HEK293 (cell line): ENCODE data around the gene GTF2IRD1.

Experiments used
- EGR2 ChIP-seq: fragments of 450-650 bp; formaldehyde crosslinking; IDR thresholded peaks from 2 replicates; pipeline ENCODE4 v1.5.1; 2016; ENCODE audit warnings: low read depth, missing biosample characterization, missing genetic modification characterization
- GFI1B ChIP-seq: fragments of 450-650 bp; formaldehyde crosslinking; IDR thresholded peaks from 2 replicates; pipeline ENCODE4 v1.5.1; 2016; ENCODE audit warnings: missing biosample characterization, missing genetic modification characterization
- GLIS2 ChIP-seq: fragments of 450-650 bp; formaldehyde crosslinking; IDR thresholded peaks from 2 replicates; pipeline ENCODE4 v1.5.1; 2016; ENCODE audit warnings: missing biosample characterization, missing genetic modification characterization
- HIC1 ChIP-seq: fragments of 450-650 bp; formaldehyde crosslinking; IDR thresholded peaks from 2 replicates; pipeline ENCODE4 v1.5.1; 2016; ENCODE audit warnings: missing biosample characterization, missing genetic modification characterization
- KLF9 ChIP-seq: fragments of 450-650 bp; formaldehyde crosslinking; IDR thresholded peaks from 2 replicates; pipeline ENCODE4 v1.5.1; 2016; ENCODE audit warnings: missing biosample characterization, missing genetic modification characterization, low read depth
- MYNN ChIP-seq: fragments of 450-650 bp; formaldehyde crosslinking; IDR thresholded peaks from 2 replicates; pipeline ENCODE4 v1.5.1; 2016; ENCODE audit warnings: missing biosample characterization, missing genetic modification characterization, borderline replicate concordance
- MZF1 ChIP-seq: fragments of 450-650 bp; formaldehyde crosslinking; IDR thresholded peaks from 2 replicates; pipeline ENCODE4 v1.5.1; 2017; ENCODE audit warnings: missing biosample characterization, missing genetic modification characterization, borderline replicate concordance
- PATZ1 ChIP-seq: fragments of 450-650 bp; formaldehyde crosslinking; IDR thresholded peaks from 2 replicates; pipeline ENCODE4 v1.5.1; 2016; ENCODE audit warnings: missing biosample characterization, missing genetic modification characterization
- PBX3 ChIP-seq: sonication (generic); formaldehyde crosslinking; IDR thresholded peaks from 2 replicates; pipeline ENCODE4 v1.8.1; 2022; ENCODE audit warnings: mild to moderate bottlenecking, moderate library complexity, missing genetic modification reagents
- REST ChIP-seq: fragments of 450-650 bp; formaldehyde crosslinking; IDR thresholded peaks from 2 replicates; pipeline ENCODE4 v1.5.1; 2016; ENCODE audit warnings: missing biosample characterization, missing genetic modification characterization
- SALL2 ChIP-seq: fragments of 450-650 bp; formaldehyde crosslinking; IDR thresholded peaks from 2 replicates; pipeline ENCODE4 v1.5.0; 2017; ENCODE audit warnings: missing biosample characterization, mild to moderate bottlenecking, missing genetic modification characterization, borderline replicate concordance
- SETDB1 ChIP-seq: IDR thresholded peaks from one replicate; pipeline ENCODE4 v1.6.1; 2017; ENCODE audit warnings: mild to moderate bottlenecking, low read length, moderate library complexity, mixed read lengths; ENCODE audit not compliant: insufficient read length
- ZBTB7A ChIP-seq: fragments of 450-650 bp; formaldehyde crosslinking; IDR thresholded peaks from 2 replicates; pipeline ENCODE4 v1.5.1; 2016; ENCODE audit warnings: low read depth, missing biosample characterization, missing genetic modification characterization
- ZIC2 ChIP-seq: fragments of 450-650 bp; formaldehyde crosslinking; IDR thresholded peaks from 2 replicates; pipeline ENCODE4 v1.5.1; 2016; ENCODE audit warnings: missing biosample characterization, missing genetic modification characterization
- ZNF140 ChIP-seq: fragments of 450-650 bp; formaldehyde crosslinking; IDR thresholded peaks from 2 replicates; pipeline ENCODE4 v1.5.1; 2016; ENCODE audit warnings: missing biosample characterization, missing genetic modification characterization
- ZNF16 ChIP-seq: fragments of 450-650 bp; formaldehyde crosslinking; IDR thresholded peaks from 2 replicates; pipeline ENCODE4 v1.5.1; 2016; ENCODE audit warnings: low read depth, missing biosample characterization, missing genetic modification characterization
- ZNF350 ChIP-seq: fragments of 450-650 bp; formaldehyde crosslinking; IDR thresholded peaks from 2 replicates; pipeline ENCODE4 v1.5.0; 2017; ENCODE audit warnings: missing biosample characterization, mild to moderate bottlenecking, missing genetic modification characterization
- ZNF488 ChIP-seq: fragments of 450-650 bp; formaldehyde crosslinking; IDR thresholded peaks from 2 replicates; pipeline ENCODE4 v1.5.1; 2016; ENCODE audit warnings: missing biosample characterization, missing genetic modification characterization
- ZNF530 ChIP-seq: fragments of 450-650 bp; formaldehyde crosslinking; IDR thresholded peaks from 2 replicates; pipeline ENCODE4 v1.5.1; 2016; ENCODE audit warnings: low read depth, missing biosample characterization, missing genetic modification characterization
- ZNF561 ChIP-seq: fragments of 450-650 bp; IDR thresholded peaks from 2 replicates; pipeline ENCODE4 v1.5.1; 2018; ENCODE audit warnings: missing biosample characterization, missing genetic modification characterization, borderline replicate concordance
- ZNF707 ChIP-seq: fragments of 450-650 bp; formaldehyde crosslinking; IDR thresholded peaks from 2 replicates; pipeline ENCODE4 v1.5.1; 2016; ENCODE audit warnings: missing biosample characterization, missing genetic modification characterization

The GTF2IRD1 gene

GRCh38 chr7:74496272-74496671 is 42.6 kb downstream of the GTF2IRD1 start (continued):
- TF ChIP-seq SALL2 (tag by site-specific recombination) (0 out of 2 replicates have a peak, but pooled peaks have one; percentile 31), KLF9 (peak; percentile 49; the same call in 1 of the 2 replicates), ZNF707 (no peak), GFI1B (no peak), ZNF16 (tag by site-specific recombination) (no peak), GLIS2 (no peak), MYNN (tag by site-specific recombination) (no peak), SETDB1 (no peak), REST (no peak), ZIC2 (tag by site-specific recombination) (no peak), HIC1 (tag by site-specific recombination) (no peak), ZNF561 (no peak), ZNF350 (tag by site-specific recombination) (no peak), ZNF488 (tag by site-specific recombination) (no peak), ZNF530 (no peak), ZBTB7A (tag by site-specific recombination) (no peak), ZNF140 (no peak), PATZ1 (tag by site-specific recombination) (0 out of 2 replicates have a peak, but pooled peaks have one; percentile 24), MZF1 (no peak), PBX3 (no peak), EGR2 (peak; percentile 100)
